GM23338 (cell line): ENCODE results near the gene ACCSL. TPM values are rescaled to one million over a fixed set of nuclear protein-coding genes. Genes with fewer than 3 reads are reported as not detected.

ENCODE experiments used
- ATAC-seq: fragments of 200-7000 bp; cut with Tn5 transposase; 3 replicates; pipeline ENCODE4 v1.9.1; 2020
- DNase-seq: peaks from one replicate; pipeline ENCODE4 v3.0.0-alpha.2; 2015; ENCODE audit warnings: low spot score
- H2AFZ ChIP-seq: fragments of 200-600 bp; sonication (generic); 2 replicates; pipeline ENCODE4 v1.8.0; 2016; ENCODE audit warnings: antibody characterized with exemption, mild to moderate bottlenecking, moderate library complexity
- H3F3A ChIP-seq: fragments of 200-600 bp; sonication (generic); replicated peaks from 2 replicates; pipeline ENCODE4 v1.8.0; 2017; ENCODE audit warnings: antibody characterized with exemption, mixed run types, low read depth
- H3K27ac ChIP-seq: fragments of 200-600 bp; sonication (generic); 2 replicates; pipeline ENCODE4 v1.6.1; 2016; ENCODE audit warnings: low read depth
- H3K27me3 ChIP-seq: fragments of 200-600 bp; sonication (generic); 2 replicates; pipeline ENCODE4 v1.8.0; 2016; ENCODE audit warnings: mild to moderate bottlenecking, mixed run types, moderate library complexity; ENCODE audit not compliant: insufficient read depth
- H3K36me3 ChIP-seq: fragments of 200-600 bp; sonication (generic); 2 replicates; pipeline ENCODE4 v1.8.0; 2016; ENCODE audit warnings: mild to moderate bottlenecking; ENCODE audit not compliant: insufficient read depth
- H3K4me1 ChIP-seq: fragments of 200-600 bp; sonication (generic); 2 replicates; pipeline ENCODE4 v1.8.0; 2016; ENCODE audit warnings: mild to moderate bottlenecking, moderate library complexity; ENCODE audit not compliant: insufficient read depth
- H3K4me2 ChIP-seq: fragments of 200-600 bp; sonication (generic); 2 replicates; pipeline ENCODE4 v1.7.1; 2017; ENCODE audit warnings: mixed run types
- H3K4me3 ChIP-seq: fragments of 200-600 bp; sonication (generic); 2 replicates; pipeline ENCODE4 v1.6.1; 2016; ENCODE audit warnings: mixed run types
- H3K79me2 ChIP-seq: fragments of 200-600 bp; sonication (generic); replicated peaks from 2 replicates; pipeline ENCODE4 v1.8.0; 2017; ENCODE audit warnings: mild to moderate bottlenecking; ENCODE audit not compliant: insufficient read depth
- H3K9me2 ChIP-seq: fragments of 200-600 bp; sonication (generic); 2 replicates; pipeline ENCODE4 v1.8.0; 2017; ENCODE audit not compliant: insufficient read depth
- H4K20me1 ChIP-seq: fragments of 200-600 bp; sonication (generic); replicated peaks from 2 replicates; pipeline ENCODE4 v1.8.0; 2017; ENCODE audit warnings: mild to moderate bottlenecking; ENCODE audit not compliant: insufficient read depth
- H3K27ac Mint-ChIP-seq: 2 replicates; pipeline ENCODE4 v1.8.0; 2020; ENCODE audit warnings: inconsistent platforms, mild to moderate bottlenecking, moderate library complexity, mixed read lengths
- H3K27me3 Mint-ChIP-seq: 3 replicates; pipeline ENCODE4 v1.8.0; 2022; ENCODE audit warnings: low read depth, mild to moderate bottlenecking, moderate library complexity, mixed read lengths, inconsistent platforms; ENCODE audit not compliant: insufficient read depth, poor library complexity
- H3K36me3 Mint-ChIP-seq: 3 replicates; pipeline ENCODE4 v1.8.0; 2021; ENCODE audit warnings: low read depth, mild to moderate bottlenecking, inconsistent platforms, moderate library complexity, mixed read lengths
- H3K4me1 Mint-ChIP-seq: 3 replicates; pipeline ENCODE4 v1.8.0; 2020; ENCODE audit warnings: mild to moderate bottlenecking, inconsistent platforms, mixed read lengths
- H3K4me3 Mint-ChIP-seq: 3 replicates; pipeline ENCODE4 v1.8.0; 2021; ENCODE audit warnings: moderate library complexity, mild to moderate bottlenecking, inconsistent platforms, mixed read lengths
- H3K9me3 Mint-ChIP-seq: 3 replicates; pipeline ENCODE4 v1.8.0; 2020; ENCODE audit warnings: moderate library complexity, mild to moderate bottlenecking, inconsistent platforms, mixed read lengths
- CREB1 ChIP-seq: fragments of 250-450 bp; sonication (Bioruptor Pico); IDR thresholded peaks from 2 replicates; pipeline ENCODE4 v1.5.0; 2020; ENCODE audit warnings: low read depth, mild to moderate bottlenecking, moderate library complexity
- EZH2 ChIP-seq: fragments of 200-600 bp; sonication (generic); IDR thresholded peaks from one replicate; pipeline ENCODE4 v1.8.0; 2017; ENCODE audit warnings: antibody characterized with exemption, mild to moderate bottlenecking, low read depth; ENCODE audit not compliant: unreplicated experiment
- EZH2phosphoT487 ChIP-seq: fragments of 200-600 bp; sonication (generic); IDR thresholded peaks from one replicate; pipeline ENCODE4 v1.8.1; 2018; ENCODE audit warnings: antibody characterized with exemption; ENCODE audit not compliant: unreplicated experiment
- JUNB ChIP-seq: IDR thresholded peaks from one replicate; pipeline ENCODE4 v1.6.1; 2016; ENCODE audit warnings: antibody characterized with exemption; ENCODE audit not compliant: unreplicated experiment
- NANOG ChIP-seq: IDR thresholded peaks from 2 replicates; pipeline ENCODE4 v1.6.1; 2016; ENCODE audit warnings: antibody characterized with exemption, borderline replicate concordance
- POLR2AphosphoS5 ChIP-seq: IDR thresholded peaks from 2 replicates; pipeline ENCODE4 v1.6.1; 2016; ENCODE audit warnings: antibody characterized with exemption, low read depth
- STAT1 ChIP-seq: IDR thresholded peaks from one replicate; pipeline ENCODE4 v1.6.1; 2016; ENCODE audit warnings: antibody characterized with exemption; ENCODE audit not compliant: unreplicated experiment
- ZNF114 ChIP-seq: fragments of 250-450 bp; sonication (Bioruptor Pico); IDR thresholded peaks from 2 replicates; pipeline ENCODE4 v1.5.0; 2020; ENCODE audit warnings: mild to moderate bottlenecking, moderate library complexity
- ZNF331 ChIP-seq: fragments of 250-450 bp; sonication (Bioruptor Pico); IDR thresholded peaks from 2 replicates; pipeline ENCODE4 v1.5.0; 2020; ENCODE audit warnings: low read depth, mild to moderate bottlenecking, moderate library complexity
- polyA plus RNA-seq: library from polyadenylated mRNA; unstranded; fragments of >200 nt; fragmentation: Nextera tagmentation; extraction: Ambion mirVana; gene quantifications from 2 replicates; pipeline ENCODE4 v1.2.1, GENCODE V29; 2016
- total RNA-seq: library from RNA; depleted of rRNA; stranded (reverse); fragments of >200 nt; shearing (Covaris generic); gene quantifications from 2 replicates; pipeline ENCODE4 v1.2.3, GENCODE V29; 2014
- TF ChIP-seq, protein P1 (sequence below): IDR thresholded peaks from one replicate; pipeline ENCODE4 v1.6.1; 2018; ENCODE audit warnings: antibody characterized with exemption; ENCODE audit not compliant: unreplicated experiment
- TF ChIP-seq, protein P2 (sequence below), 2 experiments: fragments of 200-600 bp in 1 of 2; sonication (generic) in 1 of 2; conservative IDR thresholded peaks; 2 replicates each; pipeline versions ENCODE4 v1.5.1 to v1.6.1; 2016 to 2017; ENCODE audit warnings: antibody characterized with exemption in 2 of 2, low read depth in 2 of 2, mild to moderate bottlenecking in 2 of 2, moderate library complexity in 1 of 2
- TF ChIP-seq, protein P3 (sequence below): fragments of 250-450 bp; sonication (Bioruptor Pico); IDR thresholded peaks from 2 replicates; pipeline ENCODE4 v1.5.0; 2020; ENCODE audit warnings: mild to moderate bottlenecking, moderate library complexity
- TF ChIP-seq, protein P4 (sequence below): IDR thresholded peaks from 2 replicates; pipeline ENCODE4 v1.6.1; 2016; ENCODE audit warnings: antibody characterized with exemption

The ACCSL gene
- total and polyA plus RNA-seq, 2 experiments from 2014 or later: not detected

DNA sequence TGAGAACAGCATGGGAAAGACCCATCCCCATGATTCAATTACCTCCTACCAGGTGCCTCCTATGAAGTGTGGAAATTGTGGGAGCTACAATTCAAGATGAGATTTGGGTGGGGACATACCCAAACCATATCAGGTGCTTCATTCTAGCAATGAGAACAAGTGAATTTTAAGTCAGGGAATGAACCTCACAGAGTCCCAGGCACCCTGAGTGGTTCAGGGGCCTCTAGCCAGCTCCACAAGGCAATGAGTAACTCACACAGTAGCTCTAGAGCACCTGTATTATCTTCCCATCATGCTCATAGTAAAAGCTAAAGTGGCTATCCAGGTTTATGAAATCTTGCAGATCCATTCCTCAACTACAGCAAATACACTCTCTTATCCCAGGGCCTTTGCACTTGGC is 13.1 kb upstream of the ACCSL start:
- H3K9me3 Mint-ChIP-seq: no peaks in the 10 kb centered on the region
- Histone ChIP-seq H3K4me1 (peaks cover 15% of the 10 kb centered on the region), H3F3A (no peaks in the 10 kb centered on the region), H3K27ac (no peak overlapping the region), H3K36me3 (no peaks in the 10 kb centered on the region), H2AFZ (no peak overlapping the region), H3K4me3 (no peak overlapping the region), H3K9me2 (no peaks in the 10 kb centered on the region), H3K27me3 (no peaks in the 10 kb centered on the region), H3K4me2 (no peak overlapping the region), H4K20me1 (no peaks in the 10 kb centered on the region), H3K79me2 (no peaks in the 10 kb centered on the region)
- ATAC-seq (no peak), DNase-seq (no peak)
- no peak overlapping the region for H3K4me3 Mint-ChIP-seq
- peaks cover 6% of the 10 kb centered on the region for H3K27me3 Mint-ChIP-seq
- H3K4me1 Mint-ChIP-seq: peaks cover 14% of the 10 kb centered on the region
- no peak overlapping the region for H3K27ac Mint-ChIP-seq
- TF ChIP-seq JUNB (no peak), EZH2 (no peak), ZNF331 (CRISPR knock-in tag) (no peak), POLR2AphosphoS5 (no peak), NANOG (no peak), ZNF114 (CRISPR knock-in tag) (no peak), CREB1 (no peak), STAT1 (no peak), EZH2phosphoT487 (no peak)
- TF ChIP-seq, protein P1, sequence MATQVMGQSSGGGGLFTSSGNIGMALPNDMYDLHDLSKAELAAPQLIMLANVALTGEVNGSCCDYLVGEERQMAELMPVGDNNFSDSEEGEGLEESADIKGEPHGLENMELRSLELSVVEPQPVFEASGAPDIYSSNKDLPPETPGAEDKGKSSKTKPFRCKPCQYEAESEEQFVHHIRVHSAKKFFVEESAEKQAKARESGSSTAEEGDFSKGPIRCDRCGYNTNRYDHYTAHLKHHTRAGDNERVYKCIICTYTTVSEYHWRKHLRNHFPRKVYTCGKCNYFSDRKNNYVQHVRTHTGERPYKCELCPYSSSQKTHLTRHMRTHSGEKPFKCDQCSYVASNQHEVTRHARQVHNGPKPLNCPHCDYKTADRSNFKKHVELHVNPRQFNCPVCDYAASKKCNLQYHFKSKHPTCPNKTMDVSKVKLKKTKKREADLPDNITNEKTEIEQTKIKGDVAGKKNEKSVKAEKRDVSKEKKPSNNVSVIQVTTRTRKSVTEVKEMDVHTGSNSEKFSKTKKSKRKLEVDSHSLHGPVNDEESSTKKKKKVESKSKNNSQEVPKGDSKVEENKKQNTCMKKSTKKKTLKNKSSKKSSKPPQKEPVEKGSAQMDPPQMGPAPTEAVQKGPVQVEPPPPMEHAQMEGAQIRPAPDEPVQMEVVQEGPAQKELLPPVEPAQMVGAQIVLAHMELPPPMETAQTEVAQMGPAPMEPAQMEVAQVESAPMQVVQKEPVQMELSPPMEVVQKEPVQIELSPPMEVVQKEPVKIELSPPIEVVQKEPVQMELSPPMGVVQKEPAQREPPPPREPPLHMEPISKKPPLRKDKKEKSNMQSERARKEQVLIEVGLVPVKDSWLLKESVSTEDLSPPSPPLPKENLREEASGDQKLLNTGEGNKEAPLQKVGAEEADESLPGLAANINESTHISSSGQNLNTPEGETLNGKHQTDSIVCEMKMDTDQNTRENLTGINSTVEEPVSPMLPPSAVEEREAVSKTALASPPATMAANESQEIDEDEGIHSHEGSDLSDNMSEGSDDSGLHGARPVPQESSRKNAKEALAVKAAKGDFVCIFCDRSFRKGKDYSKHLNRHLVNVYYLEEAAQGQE: no peak
- TF ChIP-seq, protein P2, sequence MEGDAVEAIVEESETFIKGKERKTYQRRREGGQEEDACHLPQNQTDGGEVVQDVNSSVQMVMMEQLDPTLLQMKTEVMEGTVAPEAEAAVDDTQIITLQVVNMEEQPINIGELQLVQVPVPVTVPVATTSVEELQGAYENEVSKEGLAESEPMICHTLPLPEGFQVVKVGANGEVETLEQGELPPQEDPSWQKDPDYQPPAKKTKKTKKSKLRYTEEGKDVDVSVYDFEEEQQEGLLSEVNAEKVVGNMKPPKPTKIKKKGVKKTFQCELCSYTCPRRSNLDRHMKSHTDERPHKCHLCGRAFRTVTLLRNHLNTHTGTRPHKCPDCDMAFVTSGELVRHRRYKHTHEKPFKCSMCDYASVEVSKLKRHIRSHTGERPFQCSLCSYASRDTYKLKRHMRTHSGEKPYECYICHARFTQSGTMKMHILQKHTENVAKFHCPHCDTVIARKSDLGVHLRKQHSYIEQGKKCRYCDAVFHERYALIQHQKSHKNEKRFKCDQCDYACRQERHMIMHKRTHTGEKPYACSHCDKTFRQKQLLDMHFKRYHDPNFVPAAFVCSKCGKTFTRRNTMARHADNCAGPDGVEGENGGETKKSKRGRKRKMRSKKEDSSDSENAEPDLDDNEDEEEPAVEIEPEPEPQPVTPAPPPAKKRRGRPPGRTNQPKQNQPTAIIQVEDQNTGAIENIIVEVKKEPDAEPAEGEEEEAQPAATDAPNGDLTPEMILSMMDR (conservative IDR thresholded peaks at IDR 0.05; ENCODE audit: low read depth in 2 of 2): no peak
- TF ChIP-seq, protein P3, sequence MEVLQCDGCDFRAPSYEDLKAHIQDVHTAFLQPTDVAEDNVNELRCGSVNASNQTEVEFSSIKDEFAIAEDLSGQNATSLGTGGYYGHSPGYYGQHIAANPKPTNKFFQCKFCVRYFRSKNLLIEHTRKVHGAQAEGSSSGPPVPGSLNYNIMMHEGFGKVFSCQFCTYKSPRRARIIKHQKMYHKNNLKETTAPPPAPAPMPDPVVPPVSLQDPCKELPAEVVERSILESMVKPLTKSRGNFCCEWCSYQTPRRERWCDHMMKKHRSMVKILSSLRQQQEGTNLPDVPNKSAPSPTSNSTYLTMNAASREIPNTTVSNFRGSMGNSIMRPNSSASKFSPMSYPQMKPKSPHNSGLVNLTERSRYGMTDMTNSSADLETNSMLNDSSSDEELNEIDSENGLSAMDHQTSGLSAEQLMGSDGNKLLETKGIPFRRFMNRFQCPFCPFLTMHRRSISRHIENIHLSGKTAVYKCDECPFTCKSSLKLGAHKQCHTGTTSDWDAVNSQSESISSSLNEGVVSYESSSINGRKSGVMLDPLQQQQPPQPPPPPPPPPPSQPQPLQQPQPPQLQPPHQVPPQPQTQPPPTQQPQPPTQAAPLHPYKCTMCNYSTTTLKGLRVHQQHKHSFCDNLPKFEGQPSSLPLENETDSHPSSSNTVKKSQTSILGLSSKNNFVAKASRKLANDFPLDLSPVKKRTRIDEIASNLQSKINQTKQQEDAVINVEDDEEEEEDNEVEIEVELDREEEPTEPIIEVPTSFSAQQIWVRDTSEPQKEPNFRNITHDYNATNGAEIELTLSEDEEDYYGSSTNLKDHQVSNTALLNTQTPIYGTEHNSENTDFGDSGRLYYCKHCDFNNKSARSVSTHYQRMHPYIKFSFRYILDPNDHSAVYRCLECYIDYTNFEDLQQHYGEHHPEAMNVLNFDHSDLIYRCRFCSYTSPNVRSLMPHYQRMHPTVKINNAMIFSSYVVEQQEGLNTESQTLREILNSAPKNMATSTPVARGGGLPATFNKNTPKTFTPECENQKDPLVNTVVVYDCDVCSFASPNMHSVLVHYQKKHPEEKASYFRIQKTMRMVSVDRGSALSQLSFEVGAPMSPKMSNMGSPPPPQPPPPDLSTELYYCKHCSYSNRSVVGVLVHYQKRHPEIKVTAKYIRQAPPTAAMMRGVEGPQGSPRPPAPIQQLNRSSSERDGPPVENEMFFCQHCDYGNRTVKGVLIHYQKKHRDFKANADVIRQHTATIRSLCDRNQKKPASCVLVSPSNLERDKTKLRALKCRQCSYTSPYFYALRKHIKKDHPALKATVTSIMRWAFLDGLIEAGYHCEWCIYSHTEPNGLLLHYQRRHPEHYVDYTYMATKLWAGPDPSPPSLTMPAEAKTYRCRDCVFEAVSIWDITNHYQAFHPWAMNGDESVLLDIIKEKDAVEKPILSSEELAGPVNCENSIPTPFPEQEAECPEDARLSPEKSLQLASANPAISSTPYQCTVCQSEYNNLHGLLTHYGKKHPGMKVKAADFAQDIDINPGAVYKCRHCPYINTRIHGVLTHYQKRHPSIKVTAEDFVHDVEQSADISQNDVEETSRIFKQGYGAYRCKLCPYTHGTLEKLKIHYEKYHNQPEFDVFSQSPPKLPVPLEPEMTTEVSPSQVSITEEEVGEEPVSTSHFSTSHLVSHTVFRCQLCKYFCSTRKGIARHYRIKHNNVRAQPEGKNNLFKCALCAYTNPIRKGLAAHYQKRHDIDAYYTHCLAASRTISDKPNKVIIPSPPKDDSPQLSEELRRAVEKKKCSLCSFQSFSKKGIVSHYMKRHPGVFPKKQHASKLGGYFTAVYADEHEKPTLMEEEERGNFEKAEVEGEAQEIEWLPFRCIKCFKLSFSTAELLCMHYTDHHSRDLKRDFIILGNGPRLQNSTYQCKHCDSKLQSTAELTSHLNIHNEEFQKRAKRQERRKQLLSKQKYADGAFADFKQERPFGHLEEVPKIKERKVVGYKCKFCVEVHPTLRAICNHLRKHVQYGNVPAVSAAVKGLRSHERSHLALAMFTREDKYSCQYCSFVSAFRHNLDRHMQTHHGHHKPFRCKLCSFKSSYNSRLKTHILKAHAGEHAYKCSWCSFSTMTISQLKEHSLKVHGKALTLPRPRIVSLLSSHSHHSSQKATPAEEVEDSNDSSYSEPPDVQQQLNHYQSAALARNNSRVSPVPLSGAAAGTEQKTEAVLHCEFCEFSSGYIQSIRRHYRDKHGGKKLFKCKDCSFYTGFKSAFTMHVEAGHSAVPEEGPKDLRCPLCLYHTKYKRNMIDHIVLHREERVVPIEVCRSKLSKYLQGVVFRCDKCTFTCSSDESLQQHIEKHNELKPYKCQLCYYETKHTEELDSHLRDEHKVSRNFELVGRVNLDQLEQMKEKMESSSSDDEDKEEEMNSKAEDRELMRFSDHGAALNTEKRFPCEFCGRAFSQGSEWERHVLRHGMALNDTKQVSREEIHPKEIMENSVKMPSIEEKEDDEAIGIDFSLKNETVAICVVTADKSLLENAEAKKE (CRISPR knock-in tag): no peak
- TF ChIP-seq, protein P4, sequence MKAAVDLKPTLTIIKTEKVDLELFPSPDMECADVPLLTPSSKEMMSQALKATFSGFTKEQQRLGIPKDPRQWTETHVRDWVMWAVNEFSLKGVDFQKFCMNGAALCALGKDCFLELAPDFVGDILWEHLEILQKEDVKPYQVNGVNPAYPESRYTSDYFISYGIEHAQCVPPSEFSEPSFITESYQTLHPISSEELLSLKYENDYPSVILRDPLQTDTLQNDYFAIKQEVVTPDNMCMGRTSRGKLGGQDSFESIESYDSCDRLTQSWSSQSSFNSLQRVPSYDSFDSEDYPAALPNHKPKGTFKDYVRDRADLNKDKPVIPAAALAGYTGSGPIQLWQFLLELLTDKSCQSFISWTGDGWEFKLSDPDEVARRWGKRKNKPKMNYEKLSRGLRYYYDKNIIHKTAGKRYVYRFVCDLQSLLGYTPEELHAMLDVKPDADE: no peak
- H3K36me3 Mint-ChIP-seq: no peaks in the 10 kb centered on the region; the same call in 2 of the 3 replicates
